Tongue (tissue), 2 donors: ENCODE results near the gene TNIP1. TPM values are rescaled to one million over a fixed set of nuclear protein-coding genes. Genes with fewer than 3 reads are reported as not detected.

Experiments
- DNase-seq: peaks from one replicate; pipeline ENCODE4 v3.0.0-alpha.2; 2015
- total RNA-seq: library from RNA; depleted of rRNA; stranded (reverse); fragments of >200 nt; gene quantifications from one replicate; pipeline ENCODE4 v1.2.3, GENCODE V29; 2014

Gene TNIP1
- total RNA-seq, 1 donor from 2014 or later, result 75.0 TPM

DNA sequence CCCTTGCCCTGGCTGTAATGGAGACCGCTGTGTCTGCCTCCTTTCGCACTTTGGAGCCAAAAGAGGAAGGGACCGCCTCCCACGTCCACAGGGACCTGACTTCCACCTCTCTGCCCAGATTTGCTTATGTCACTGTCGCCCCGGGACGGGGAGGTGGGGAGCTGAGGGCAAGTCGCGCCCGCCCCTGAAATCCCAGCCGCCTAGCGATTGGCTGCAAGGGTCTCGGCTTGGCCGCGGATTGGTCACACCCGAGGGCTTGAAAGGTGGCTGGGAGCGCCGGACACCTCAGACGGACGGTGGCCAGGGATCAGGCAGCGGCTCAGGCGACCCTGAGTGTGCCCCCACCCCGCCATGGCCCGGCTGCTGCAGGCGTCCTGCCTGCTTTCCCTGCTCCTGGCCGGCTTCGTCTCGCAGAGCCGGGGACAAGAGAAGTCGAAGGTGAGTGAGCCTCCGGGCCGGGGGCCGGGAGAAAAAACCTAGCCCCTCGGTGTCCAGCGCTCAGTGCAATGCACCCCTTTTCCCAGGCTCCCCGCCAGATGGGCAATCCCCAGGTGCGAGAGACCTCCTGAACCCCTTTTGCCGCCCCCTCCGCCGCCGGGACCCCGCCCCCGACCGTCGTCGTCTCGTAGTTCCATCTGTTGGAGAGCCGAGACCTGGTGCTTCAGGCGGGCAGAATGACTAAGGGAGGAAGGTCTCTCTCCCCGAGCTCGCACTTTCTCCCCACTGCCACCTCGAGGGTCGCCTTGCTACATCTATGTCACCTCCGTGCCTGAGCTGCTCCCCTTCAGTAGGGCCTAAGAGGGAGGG, 60.3 kb downstream of the TNIP1 start, which contains the start of gene GPX3:
Gene GPX3, plus strand, starts transcription at position 288 of the 807 bp plus-strand sequence. Its CDS starts 64 bp downstream, at position 352.
- peak; percentile 82 for DNase-seq

DNA sequence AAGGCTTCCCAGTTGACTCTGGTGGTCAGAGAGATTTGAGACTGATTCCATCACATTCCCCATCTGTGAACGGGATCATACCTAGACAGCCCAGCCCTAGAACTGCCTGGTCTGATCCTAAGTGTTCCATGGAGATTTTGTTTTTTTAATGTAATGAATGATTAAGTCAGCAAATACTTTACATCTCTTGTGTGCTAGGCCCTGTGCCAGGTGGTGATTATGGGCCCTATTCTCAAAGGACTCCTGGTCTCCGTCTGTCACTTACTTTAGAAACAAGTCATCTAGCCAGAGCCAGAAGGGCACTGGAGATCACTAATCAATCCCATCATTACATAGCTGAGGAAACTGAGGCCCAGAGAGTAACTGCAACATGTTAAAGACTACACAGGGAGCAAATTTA, 61.5 kb downstream of the TNIP1 start:
- no peak for DNase-seq

DNA sequence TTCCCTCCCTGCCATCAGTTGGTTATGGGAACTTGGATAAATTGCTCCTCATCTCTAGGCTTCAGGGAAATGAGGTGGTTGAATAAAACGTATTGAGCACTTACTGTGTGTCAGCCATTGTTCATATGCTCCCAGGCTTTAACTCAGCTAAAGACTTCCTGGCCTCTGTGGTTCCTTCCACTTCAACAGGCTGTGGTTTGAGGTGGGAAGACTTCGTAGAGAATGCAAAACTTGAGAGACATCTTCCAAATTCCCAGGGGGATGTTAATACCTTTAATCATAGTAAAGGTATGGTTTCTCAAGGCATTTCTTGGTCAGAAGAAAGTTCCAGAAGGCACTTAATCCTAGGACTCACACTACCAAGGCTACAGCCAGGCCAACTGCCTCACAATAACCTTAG, 62.0 kb downstream of the TNIP1 start:
- no peak for DNase-seq

DNA sequence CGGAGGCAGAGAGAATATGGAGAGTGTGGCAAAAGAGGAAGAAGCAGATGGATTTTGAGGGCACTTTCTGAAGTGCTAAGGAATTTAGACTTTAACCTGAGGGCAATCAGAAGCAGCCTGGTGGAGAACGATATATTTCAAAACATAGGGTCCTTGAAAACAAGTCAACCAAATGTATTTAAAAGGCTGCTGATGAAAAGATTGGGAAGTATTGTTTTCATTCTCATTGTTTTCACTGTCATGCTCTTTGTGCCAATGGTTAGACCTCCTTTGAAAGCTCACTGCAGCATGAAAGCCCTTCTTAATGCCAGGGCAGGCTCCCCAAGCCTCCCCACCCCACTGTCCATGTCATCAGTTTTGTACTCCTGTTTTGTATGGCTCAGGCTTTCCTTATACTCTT, 62.9 kb downstream of the TNIP1 start:
- no peak for DNase-seq

DNA sequence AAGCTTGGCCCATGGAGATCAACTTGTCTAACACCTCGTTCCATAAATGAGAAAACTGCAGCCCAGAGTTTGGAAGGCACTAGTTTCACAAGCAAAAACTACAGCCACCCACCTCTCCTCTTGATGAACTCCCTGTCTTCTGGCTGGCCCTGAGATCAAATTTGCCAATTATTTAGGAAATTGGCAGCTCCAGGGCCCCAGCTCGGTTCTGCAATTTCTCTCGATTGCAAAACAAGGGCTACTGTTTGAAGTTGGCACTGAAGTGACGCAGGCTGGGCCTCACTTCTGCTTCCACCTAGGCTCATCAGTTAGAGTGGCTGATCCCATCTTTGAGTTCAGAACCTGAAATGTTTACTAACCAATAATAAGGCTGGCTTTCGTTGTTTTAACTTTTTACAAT, 64.1 kb downstream of the TNIP1 start:
- DNase-seq, result no peak

DNA sequence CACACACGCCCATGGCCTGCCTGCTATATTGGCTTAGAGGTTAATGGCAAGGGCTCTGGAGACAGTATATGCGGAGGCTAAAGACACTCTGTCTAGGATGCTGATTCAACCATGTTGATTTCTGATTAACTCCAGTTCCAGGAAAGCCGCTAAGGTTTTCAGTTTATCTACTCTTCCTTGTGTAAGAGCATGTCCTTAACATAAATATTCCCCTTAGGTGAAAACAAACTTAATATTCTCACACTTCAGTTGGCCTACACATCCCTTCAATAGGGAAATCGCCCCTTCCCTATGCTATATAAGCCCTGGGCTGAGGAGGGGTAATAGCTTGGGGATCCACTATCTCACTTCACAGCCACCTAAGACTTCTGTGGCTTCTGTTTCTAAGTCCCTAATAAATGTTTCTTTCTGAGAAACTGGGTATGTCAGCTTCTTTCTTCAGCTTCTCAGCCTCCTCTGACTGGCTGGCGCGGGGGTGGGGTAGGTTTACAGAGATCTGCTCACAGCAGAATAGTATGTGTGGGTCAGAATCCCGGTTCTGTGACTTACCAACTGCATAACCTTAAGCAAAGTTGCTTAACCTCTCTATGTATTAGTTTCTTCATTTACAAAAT, 64.8 kb downstream of the TNIP1 start:
- no peak for DNase-seq

DNA sequence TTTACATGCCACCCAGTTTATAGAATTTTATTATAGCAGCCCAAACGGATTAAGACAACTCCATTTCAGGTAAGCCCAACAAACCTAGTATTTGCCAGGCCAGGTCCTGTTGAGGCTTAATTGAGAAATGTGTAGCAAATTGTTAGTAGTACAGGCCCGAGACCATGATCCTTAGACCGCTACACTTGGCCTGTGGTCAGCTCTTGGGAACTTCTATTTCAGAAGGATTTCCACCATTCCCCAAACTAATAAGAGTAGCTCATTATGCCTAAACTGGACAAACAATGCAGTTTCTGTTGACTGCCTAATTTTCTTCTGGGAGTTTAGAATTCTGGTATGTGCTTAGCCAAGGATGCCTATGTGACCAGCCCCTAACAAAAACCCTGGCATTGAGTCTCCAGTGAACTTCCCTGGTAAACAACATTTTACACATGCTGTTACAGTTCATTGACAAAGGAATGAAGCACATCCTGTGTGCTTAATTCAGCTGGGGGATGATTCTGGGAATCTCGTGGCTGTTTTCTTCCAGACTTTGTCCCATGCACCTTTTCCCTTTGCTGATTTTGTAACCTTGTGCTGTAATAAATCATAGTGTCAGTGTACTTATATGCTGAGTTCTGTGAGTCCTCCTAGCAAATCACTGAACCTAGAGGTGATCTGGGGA, 66.0 kb downstream of the TNIP1 start:
- no peak for DNase-seq

DNA sequence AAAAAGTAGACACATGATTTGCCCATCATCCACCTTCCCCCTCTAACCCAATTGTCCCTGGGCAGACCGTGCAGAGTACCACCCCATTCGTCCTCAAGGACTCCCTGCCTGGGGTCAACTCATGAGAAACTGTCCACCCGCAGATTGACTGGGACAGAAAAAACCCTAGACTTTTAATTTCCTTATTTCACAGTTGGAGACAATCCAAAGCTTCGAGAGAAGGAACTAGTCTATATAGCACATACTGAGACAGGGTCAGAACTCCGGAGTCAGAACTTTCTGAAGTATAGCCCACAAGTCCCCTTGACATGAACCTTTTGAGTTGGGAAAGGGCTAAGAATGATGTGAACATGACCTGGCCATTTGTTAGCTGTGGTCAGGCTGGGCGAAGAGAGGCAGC, 68.0 kb downstream of the TNIP1 start:
- DNase-seq, result no peak

DNA sequence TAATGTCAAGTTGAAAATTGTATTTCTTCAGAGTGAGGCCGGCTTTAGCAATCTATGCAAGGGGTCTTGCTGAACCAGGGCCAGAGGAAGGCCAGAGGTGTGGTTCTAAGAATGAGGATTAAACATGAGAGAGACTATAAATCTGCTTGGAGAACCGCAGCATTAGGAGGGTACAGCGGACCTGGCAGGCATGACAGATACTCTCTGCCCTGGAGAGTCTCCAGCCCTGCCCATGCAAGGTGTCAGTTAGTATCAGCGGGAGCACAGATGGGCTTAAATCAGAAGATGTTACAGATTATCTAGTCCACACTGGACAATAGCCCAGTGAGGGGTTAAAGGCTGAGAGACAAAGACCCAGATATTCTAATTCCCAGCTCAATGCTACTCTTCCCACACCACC, 71.9 kb downstream of the TNIP1 start:
- no peak for DNase-seq

DNA sequence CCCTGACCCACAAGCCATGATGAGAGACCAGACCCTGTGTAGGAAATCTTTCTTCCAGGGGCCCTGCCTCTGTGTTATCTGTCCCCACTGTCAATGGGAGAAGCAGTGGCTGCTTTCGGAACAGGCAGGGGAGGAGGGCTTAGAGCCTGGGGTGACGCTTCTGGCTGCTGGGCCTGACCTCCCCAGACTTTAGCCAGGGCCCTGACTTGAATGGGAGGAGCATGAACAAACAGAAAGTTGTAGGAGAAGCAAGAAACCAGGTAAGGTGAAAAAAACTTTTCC, 72.7 kb downstream of the TNIP1 start:
- DNase-seq, result no peak

DNA sequence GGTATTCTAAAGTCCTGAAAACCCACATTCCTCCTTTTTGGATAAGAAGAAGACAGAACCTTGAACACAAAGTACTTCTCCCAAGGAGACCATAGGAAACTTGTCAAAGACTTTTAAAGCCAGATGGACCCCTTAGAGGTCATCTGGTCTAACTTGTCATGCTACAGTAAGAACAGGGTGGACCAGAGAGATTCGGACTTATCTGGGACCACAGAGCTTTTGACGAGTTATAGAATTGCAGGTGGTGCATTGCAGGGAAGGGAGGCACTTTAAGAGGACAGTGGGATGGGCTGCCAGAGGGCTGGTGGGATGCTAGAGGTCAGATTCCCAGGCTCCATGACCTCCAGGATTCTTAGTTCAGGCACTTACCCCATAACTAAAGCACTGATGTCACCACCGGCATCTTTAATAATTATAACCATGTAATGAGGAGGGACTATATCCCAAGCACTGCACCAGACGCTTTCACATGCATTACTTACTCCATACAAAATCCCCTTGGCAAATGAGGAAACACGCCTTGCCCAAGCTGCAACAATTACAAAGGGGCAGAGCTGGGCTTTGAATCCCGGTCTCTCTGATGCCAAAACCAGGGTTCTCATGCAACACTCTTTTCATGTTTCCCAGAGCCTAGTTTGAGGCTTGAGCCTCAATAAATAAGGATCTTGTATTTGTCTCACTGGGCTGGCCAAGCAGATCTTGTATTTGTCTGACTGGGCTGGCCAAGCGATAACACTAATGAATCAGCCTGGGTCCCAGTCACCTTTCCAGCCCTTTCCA, 73.2 kb downstream of the TNIP1 start:
- peak; percentile 54 for DNase-seq

DNA sequence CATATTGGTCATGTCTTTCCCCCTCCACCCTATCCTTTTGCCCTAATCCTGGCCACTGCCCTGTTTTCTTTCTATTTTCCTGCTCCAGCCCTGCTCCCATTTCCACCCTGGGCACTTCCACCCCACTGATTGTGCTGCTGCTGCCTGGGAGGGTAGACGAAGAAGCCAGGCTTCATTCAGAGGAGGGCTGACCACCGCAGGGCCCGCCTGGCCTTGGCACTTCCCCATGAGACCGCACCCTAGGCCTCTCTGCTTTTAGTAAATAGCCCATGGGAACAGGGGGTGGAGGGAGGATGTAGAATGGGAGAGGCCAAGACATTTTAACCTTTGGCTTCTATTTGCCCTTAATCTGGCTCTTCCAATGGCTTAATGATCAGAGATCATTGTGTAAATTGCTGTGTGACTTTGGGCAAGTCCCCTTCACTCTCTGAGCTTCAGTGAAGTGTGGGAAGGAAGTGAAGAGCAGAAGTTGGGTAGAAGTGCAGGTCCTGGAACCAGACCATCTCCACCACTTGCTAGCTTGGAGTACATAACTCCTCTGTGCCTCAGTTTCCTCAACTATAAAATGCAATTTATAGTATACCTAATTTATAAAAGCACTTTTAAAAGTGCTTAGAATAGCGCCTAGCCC, 74.0 kb downstream of the TNIP1 start:
- no peak for DNase-seq

DNA sequence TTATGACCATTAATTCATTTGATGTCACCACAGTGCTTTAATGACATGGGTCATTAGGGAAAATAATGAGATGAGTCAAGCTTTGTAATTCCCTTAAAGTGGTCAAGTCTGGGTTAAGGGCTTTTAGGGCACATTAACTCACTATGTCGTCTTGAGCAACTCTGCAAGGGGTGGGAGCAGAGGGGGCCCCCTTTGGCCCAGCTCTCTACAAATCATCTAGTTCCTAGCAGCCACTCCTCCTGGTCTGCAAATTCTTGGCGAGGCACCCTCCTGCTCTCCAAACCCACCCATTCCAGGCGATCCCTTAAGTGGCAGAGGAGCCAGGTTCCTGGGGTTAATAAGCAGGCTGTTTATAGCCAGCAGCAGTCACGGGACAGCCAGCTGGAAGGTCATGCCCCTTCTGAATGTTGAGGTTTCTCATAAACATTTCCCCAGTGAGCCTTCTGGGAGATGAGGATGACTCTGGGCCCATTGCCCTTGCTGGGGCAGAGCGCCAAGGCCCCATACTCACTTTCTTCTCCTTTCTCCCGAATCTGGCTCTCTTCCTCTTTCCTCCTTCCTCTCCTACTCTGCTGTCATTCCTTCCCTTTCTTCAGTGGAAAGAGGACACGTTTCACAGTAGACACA, 74.8 kb downstream of the TNIP1 start:
- DNase-seq, result peak; percentile 83

DNA sequence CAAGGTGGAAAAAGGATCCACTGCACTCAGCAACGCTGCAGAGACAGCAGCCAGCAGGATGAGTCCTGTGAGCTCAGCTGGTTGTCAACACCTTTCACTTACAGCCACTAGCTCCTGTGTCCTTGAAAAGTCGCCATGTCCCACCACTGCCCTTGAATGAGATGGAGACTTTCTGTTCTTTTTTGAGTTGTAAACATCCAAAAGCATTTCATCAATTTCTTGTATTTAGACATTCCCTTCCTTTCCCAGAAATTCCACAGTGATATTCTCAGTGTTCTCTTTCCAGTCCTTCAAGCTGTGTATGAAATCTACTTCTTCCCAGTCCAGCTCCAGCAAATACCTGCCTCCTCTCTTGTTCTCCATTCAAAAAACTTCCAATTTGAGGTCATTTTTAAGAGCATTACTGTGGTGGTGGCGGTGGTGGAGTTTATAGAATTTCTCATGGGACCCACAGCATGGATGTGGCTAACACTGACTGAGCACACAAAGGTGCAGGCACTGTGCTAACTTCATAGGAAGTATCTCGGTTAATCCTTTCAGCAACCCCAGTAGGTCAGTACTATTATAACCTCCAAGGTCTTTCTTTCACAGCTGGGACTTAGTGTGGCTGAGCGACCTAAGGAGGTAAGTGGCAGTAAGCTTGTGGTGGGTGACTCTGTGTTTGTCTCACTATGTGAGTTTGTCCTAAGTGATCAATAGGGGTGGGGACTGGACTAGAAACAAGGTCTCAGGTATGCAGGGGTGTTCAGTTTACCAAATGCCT, 75.5 kb downstream of the TNIP1 start:
- peak; percentile 67 for DNase-seq

DNA sequence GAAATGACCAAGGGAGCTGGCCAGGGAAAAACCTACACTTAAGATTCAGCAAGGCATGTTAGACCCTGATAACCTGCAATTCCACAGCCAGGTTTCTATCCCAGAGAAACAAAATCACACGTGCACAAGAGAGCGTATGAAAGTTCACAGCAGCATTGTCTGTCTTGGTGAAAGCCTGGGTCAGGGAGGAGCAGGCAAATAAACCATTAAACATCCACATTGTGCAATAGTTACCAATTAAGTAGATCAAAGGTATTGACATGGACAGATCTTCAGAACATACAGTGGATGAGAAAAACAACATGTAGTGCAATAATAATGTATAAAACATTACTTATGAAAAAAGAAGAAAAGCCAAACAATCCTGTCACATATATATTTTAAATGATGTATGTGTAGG, 76.3 kb downstream of the TNIP1 start:
- DNase-seq, result no peak

DNA sequence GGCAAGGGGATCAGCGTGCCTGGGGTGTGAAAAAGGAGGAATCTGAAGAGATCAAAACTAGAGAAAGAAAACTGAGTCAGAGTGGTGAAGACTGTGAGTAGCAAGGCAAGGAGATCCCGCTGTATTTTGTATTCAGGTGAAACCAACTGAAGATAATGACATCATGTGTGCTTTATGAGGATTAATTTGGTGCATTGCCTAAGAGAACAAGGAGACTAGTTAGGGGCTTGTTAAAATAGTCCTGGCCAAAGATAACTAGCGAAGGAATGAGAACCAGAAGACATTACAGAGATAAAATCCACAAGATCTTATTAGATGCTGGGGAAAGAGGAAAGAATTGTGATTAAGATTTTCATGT, 77.4 kb downstream of the TNIP1 start:
- DNase-seq, result no peak

DNA sequence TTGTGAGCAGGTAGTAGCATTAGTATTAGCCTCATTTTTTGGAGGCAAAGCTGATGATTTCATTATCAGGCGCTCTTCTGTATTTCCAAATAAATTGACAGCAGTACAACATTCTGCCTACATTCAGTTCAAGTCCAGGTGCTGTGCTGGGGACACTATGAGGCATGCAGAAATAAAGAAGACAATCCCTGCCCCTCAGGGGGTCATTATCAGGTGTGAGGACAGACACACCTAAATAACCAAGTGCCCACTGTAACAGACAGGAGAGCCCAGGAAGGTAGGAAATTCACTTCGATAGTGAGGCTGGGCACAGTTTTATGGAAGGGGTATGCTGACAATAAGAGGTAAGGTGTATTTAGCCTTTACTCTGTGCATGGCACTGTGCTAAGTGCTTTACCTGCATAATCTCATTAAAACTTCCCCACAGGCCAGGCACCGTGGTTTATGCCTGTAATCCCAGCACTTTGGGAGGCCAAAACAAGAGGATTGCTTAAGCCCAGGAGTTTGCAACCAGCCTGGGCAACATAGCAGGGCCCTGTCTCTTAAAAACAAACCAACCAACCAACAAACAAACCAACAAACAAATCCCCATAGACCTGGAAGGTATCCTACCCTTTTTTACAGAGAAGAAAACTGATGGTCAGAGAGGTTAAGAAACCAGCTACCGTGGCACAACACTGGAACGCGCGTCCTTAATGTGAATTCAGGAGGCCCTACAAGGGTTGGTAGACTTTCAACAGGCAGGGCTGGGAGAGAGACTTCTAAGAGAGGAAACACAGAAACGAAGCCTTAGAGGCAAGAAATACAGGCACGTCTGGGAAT, 77.9 kb downstream of the TNIP1 start:
- no peak for DNase-seq

DNA sequence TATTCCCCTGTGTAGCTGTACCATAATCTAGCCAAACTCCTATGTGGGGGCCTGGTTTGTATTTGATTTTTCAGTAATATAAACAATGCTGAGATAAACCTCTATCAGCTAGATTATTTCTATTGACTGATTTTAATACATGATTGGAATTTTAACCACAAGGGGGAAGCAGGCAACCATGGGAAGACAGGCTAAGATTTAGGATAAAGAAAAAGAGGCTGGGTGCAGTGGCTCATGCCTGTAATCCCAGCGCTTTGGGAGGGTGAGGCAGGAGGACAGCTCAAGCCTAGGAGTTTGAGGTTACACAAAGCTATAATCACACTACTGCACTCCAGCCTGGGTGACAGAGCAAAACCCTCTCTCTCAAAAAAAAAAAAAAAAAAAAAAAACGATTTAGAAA, 78.6 kb downstream of the TNIP1 start:
- DNase-seq, result peak; percentile 69

DNA sequence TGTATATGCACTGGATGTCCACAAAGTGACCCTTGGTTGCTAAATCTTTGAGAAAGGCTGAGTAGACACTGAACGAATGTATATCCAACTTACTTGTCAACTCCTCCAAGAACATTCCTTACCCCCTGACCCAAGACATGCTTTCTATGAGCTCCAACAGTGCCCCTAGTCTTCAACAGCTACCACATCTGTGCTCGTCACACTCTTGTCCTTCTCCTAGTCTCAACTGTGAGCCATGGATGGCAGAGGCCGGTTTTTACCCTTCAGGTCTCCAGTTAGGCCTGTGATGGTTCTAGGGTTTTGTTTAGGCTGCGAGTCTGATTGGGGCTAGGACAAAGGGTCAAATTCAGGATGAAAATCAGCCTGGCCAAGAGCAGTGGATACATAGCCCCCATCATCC, 79.4 kb downstream of the TNIP1 start:
- no peak for DNase-seq

DNA sequence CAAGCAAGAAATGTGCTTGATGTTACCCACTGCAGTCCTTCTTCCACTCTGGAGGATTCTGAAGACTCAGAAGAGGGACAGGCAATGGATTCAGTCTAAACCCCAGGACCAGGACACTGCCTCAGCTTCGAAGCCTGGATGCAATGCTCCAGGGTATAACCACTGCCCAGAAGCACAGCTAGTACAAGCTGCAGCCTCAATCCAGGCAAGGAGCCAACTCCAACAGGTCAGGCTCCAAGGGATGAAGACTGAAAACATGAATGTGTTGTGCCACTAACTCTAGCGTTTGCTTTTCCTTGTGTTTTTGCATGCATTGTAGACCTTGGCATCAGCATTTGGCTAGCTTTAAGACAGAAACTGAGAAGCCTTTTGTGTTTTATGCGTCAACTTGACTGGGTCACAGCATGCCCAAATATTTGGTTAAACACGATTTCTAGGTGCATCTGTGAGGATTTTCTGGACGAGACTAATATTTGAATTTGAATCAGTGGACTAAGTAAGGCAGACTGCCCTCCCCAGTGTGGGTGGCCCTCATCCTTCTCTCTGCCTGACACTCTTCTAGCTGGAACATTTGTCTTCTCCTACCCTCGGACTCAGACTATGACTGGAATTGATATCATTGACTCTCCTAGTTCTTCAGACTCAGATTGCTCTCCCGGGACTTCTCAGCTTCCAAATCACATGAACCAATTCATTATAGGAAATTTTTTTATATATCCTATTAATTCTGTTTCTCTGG, 81.0 kb downstream of the TNIP1 start:
- DNase-seq, result peak; percentile 50
